ENCODE data around the gene ALK.

DNA sequence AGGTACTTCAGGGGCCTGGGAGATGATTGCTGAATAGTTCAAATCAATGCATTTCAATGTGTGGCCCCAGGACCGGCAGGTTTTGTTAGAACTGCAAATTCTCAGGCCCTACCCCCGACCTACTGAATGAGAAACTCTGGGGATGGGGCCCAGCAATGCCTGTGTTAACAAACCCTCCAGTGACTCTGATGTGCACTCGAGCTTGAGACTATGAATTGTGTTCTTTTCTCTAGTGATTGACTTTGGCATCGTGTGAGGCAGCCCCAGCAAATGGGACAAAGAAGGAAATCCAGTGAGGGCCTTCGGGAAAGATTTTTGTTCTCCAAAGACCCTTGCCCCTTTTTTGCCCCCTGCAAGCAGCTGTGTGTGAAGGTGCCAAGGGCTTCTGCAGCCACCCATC lies 22.4 kb downstream of the ALK start:
- TF ChIP-seq ZNF274 (IDR thresholded peaks at IDR 0.05; ENCODE audit: low read depth, low read length): no peak
- no peak for TF ChIP-seq YY1 (IDR thresholded peaks at IDR 0.05; ENCODE audit: insufficient read depth, insufficient read length)

Data from NT2/D1 (cell line).